Loucy (cell line): Measurements from ENCODE around the gene MAML2.

ENCODE experiments used
- H2AFZ ChIP-seq: fragments of 200-600 bp; sonication (generic); 2 replicates; pipeline ENCODE4 v1.6.0; 2016; ENCODE audit warnings: antibody characterized with exemption, mild to moderate bottlenecking, low read length, moderate library complexity
- H3F3A ChIP-seq: fragments of 200-600 bp; 2 replicates; pipeline ENCODE4 v1.6.0; 2016; ENCODE audit warnings: antibody characterized with exemption, low read depth, mild to moderate bottlenecking
- H3K27me3 ChIP-seq: fragments of 200-600 bp; sonication (generic); 2 replicates; pipeline ENCODE4 v1.6.1; 2014; ENCODE audit warnings: low read length, mild to moderate bottlenecking; ENCODE audit not compliant: insufficient read depth, poor library complexity, severe bottlenecking
- H3K36me3 ChIP-seq: fragments of 200-600 bp; sonication (generic); 2 replicates; pipeline ENCODE4 v1.6.1; 2016; ENCODE audit warnings: low read length; ENCODE audit not compliant: insufficient read depth
- H3K4me1 ChIP-seq: fragments of 200-600 bp; sonication (generic); 2 replicates; pipeline ENCODE4 v1.5.1; 2014; ENCODE audit warnings: low read length, mild to moderate bottlenecking; ENCODE audit not compliant: insufficient read depth, poor library complexity, severe bottlenecking
- H3K4me2 ChIP-seq: fragments of 200-600 bp; sonication (generic); 2 replicates; pipeline ENCODE4 v1.6.0; 2014; ENCODE audit warnings: antibody characterized with exemption, low read length, low read depth, mild to moderate bottlenecking; ENCODE audit not compliant: poor library complexity, severe bottlenecking
- H3K4me3 ChIP-seq: fragments of 200-600 bp; sonication (generic); 2 replicates; pipeline ENCODE4 v1.5.1; 2014; ENCODE audit warnings: low read length, mild to moderate bottlenecking, mixed read lengths; ENCODE audit not compliant: poor library complexity, severe bottlenecking
- H3K79me2 ChIP-seq: fragments of 200-600 bp; sonication (generic); 2 replicates; pipeline ENCODE4 v1.6.1; 2014; ENCODE audit warnings: low read length; ENCODE audit not compliant: insufficient read depth
- H3K9ac ChIP-seq: fragments of 200-600 bp; sonication (generic); 2 replicates; pipeline ENCODE4 v1.6.0; 2014; ENCODE audit warnings: mild to moderate bottlenecking, low read depth, low read length, moderate library complexity; ENCODE audit not compliant: poor library complexity, severe bottlenecking
- H3K9me2 ChIP-seq: fragments of 200-600 bp; sonication (generic); replicated peaks from 2 replicates; pipeline ENCODE4 v1.6.1; 2016; ENCODE audit warnings: low read depth, low read length, mixed read lengths
- H3K9me3 ChIP-seq: fragments of 200-600 bp; sonication (generic); 2 replicates; pipeline ENCODE4 v1.6.1; 2014; ENCODE audit warnings: mild to moderate bottlenecking, antibody characterized with exemption, low read length, low read depth; ENCODE audit not compliant: insufficient read depth
- H4K20me1 ChIP-seq: fragments of 200-600 bp; sonication (generic); 2 replicates; pipeline ENCODE4 v1.6.0; 2014; ENCODE audit warnings: antibody characterized with exemption, low read length, mild to moderate bottlenecking; ENCODE audit not compliant: insufficient read depth, poor library complexity, severe bottlenecking
- CTCF ChIP-seq: fragments of 200-600 bp; sonication (generic); conservative IDR thresholded peaks from 2 replicates; pipeline ENCODE4 v1.5.1; 2014; ENCODE audit warnings: mild to moderate bottlenecking, antibody characterized with exemption, low read length
- EZH2phosphoT487 ChIP-seq: fragments of 200-600 bp; IDR thresholded peaks from 2 replicates; pipeline ENCODE4 v1.6.1; 2018; ENCODE audit warnings: antibody characterized with exemption, mild to moderate bottlenecking, moderate library complexity, borderline replicate concordance

Gene MAML2

GRCh38 chr11:96021901-96022650 lies 320.9 kb downstream of the MAML2 start:
- no peak overlapping the region for H3K4me2 ChIP-seq
- no peaks in the 10 kb centered on the region for H3K36me3 ChIP-seq
- H3K4me1 ChIP-seq = peaks cover 4% of the 10 kb centered on the region
- H4K20me1 ChIP-seq = no peaks in the 10 kb centered on the region
- no peaks in the 10 kb centered on the region for H3K9me3 ChIP-seq
- H3K9ac ChIP-seq = no peak overlapping the region
- no peak overlapping the region for H2AFZ ChIP-seq
- H3K27me3 ChIP-seq = no peaks in the 10 kb centered on the region
- no peak for TF ChIP-seq CTCF
- TF ChIP-seq EZH2phosphoT487 = no peak
- no peaks in the 10 kb centered on the region for H3K79me2 ChIP-seq
- no peaks in the 10 kb centered on the region for H3K9me2 ChIP-seq
- no peaks in the 10 kb centered on the region for H3F3A ChIP-seq
- no peak overlapping the region for H3K4me3 ChIP-seq

- Histone ChIP-seq H4K20me1 (no peaks in the 10 kb centered on the region), H3K4me3 (no peak overlapping the region), H2AFZ (no peak overlapping the region), H3K4me1 (peaks cover 20% of the 10 kb centered on the region), H3K27me3 (no peaks in the 10 kb centered on the region), H3K4me2 (no peak overlapping the region), H3F3A (no peaks in the 10 kb centered on the region), H3K9ac (no peak overlapping the region), H3K9me2 (no peaks in the 10 kb centered on the region), H3K36me3 (no peaks in the 10 kb centered on the region), H3K9me3 (no peaks in the 10 kb centered on the region), H3K79me2 (no peaks in the 10 kb centered on the region)
- no peak for TF ChIP-seq CTCF
- no peak for TF ChIP-seq EZH2phosphoT487
These were observed 322.9 kb downstream of the MAML2 start for GRCh38 chr11:96019810-96020747.

- no peaks in the 10 kb centered on the region for H3F3A ChIP-seq
- H3K4me2 ChIP-seq = no peak overlapping the region
- no peaks in the 10 kb centered on the region for H3K9me2 ChIP-seq
- H3K79me2 ChIP-seq = no peaks in the 10 kb centered on the region
- TF ChIP-seq EZH2phosphoT487 (no peak), CTCF (no peak)
- no peak overlapping the region for H3K4me3 ChIP-seq
- no peak overlapping the region for H3K9ac ChIP-seq
- H3K9me3 ChIP-seq = no peaks in the 10 kb centered on the region
- no peaks in the 10 kb centered on the region for H3K27me3 ChIP-seq
- H2AFZ ChIP-seq = no peak overlapping the region
- no peaks in the 10 kb centered on the region for H3K36me3 ChIP-seq
- peaks cover 28% of the 10 kb centered on the region for H3K4me1 ChIP-seq
- H4K20me1 ChIP-seq = no peaks in the 10 kb centered on the region
These were observed 323.7 kb downstream of the MAML2 start for GRCh38 chr11:96019281-96019680.
